NCI-H2029 treated with DMSO at 0.1 percent for 48 hours (cell line): ENCODE data around the gene RNASE8.

Source experiments
- DNase-seq: peaks from one replicate; lab custom pipeline; 2025; lab: John Stamatoyannopoulos, UW

RNASE8 gene

DNA sequence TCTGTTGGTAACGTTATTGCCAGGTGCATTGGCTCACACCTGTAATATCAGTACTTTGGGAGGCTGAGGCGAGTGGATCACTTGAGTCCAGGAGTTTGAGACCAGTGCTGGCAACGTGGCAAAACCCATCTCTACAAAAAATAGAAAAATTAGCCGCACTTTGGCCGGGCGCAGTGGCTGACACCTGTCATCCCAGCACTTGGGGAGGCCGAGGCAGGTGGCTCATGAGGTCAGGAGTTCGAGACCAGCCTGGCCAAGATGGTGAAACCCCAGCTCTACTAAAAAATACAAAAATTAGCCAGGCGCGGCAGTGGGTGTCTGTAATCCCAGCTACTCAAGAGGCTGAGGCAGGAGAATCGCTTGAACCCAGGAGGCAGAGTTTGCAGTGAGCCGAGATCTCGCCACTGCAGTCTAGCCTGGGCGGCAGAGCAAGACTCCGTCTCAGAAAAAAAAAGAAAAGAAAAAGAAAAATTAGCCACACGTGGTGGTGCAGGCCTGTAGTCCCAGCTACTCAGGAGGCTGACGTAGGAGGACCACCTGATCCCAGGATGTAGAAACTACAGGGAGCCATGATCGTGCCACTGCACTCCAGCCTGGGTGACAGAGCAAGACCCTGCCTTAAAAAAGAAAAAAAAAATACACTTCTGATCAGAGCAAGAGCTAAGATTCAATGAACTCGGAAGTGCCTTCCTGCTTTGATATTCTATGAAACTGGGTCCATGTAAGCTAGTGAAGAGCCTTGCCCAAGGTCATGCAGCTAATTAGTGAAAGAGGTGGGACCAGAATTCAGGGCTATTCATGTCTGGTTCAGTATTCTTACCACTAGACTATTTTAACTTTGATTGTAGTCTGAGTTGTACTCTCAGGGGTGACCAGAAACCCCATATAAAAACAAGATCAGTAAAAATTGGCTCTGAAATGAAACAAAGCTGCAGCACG is 4.2 kb upstream of the RNASE8 start:
- no peak for DNase-seq

GRCh38 chr14:21054123-21054767 is 3.4 kb upstream of the RNASE8 start:
- DNase-seq, result no peak

GRCh38 chr14:21054768-21055145 is 2.9 kb upstream of the RNASE8 start:
- DNase-seq, result no peak

DNA sequence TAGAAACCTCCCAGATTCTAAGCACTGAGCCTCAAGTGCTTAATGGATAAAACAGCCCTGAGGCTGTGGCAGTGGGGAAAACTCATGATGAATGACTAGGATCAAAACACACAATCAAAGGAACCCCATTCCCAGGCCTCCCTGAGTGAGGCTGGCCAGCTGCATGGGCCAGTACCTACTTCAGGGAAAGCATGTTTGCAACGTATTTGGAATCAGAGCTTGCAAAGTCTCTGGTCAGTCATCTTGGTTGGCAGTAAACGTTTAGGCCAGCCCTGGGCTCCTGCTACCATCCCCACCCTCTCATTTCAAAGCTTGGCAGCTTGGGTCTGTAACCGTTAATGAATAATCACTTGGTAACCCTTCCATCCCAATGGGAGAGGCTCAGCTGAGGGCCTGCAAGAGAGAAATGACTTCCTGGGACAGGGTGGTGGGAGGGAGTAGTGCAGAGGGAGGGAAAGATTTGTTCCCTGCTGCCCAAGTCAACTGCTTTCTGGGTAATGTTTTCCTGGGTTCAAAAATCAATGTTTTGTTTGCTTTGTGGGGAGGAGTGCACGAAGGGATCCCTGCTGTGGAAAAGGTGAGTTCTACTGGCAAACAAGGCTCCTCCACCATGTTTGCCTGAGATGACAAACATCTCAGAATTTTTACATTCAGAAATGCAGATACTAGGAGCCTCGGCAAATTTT is 2.0 kb upstream of the RNASE8 start:
- no peak for DNase-seq

DNA sequence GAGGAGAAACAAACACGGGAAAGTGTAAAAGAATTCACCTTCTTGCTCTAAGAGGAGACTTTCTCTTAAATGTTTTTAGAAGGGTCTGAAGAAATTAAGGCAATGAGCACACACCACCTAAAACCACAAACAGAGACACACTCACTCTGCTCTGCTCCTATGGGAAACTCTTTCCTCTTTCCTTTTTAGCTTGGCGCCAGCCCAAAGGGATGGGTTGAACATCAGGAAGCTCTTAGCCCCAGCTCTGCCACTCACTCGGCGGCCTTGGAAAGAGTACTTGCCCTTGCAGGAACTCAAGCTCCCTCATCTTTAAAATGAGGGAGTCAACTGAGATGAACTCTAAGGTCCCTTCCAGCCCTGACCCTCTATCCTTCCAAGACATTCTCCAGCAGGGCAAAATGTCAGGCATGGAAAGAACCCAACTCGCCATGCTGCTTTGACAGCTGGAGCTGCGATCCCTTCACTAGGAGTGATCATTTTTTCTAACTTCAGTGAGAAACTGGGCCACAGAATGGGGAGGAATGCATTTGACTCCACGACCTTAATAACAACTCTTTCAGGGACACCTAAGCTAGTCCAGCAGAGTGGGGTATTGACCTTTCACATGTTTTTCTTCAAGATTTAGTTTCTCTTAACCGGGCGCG is 980 bp upstream of the RNASE8 start:
- no peak for DNase-seq

- no peak for DNase-seq
Observed at GRCh38 chr14:21058903-21059302, 1.3 kb downstream of the RNASE8 start.

GRCh38 chr14:21059842-21060613 is 2.4 kb downstream of the RNASE8 start:
- DNase-seq, result no peak

DNA sequence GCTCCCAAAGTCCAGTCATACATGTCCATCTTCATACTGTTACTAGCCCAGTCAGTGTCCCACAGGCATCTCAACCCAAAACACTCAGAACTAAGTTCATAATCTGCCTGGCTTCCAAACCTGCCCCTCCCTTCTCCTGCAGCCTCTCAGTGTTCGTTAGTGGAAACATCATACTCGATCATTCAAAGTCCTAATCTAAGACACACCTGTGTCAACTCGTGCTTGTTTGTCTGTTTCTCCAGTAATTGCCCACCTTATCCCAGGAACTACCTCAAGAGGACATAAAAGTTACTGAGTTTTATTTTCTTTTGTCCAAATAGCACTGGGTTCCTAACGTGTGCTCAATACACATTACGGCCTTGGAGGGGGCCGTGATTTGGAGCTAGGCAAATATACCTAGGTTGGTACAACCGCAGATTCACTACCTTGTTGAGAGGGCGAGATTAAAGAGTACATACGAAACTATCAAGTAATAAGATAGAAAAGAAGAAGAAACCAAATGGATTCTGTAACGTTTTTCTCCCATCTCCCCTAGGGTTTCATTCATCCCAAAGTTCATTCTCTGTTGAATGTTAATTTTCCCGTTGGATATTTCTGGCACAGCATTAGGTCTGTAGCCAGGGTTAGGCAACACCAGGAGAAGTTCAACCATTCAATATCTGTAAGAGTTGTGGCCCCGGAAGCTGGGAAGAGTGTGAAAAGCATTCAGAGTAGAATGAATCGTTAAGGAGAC is 3.2 kb downstream of the RNASE8 start:
- no peak for DNase-seq

GRCh38 chr14:21061347-21061668 is 3.7 kb downstream of the RNASE8 start:
- DNase-seq, result no peak

GRCh38 chr14:21063479-21063878 is 5.9 kb downstream of the RNASE8 start:
- DNase-seq, result no peak

DNA sequence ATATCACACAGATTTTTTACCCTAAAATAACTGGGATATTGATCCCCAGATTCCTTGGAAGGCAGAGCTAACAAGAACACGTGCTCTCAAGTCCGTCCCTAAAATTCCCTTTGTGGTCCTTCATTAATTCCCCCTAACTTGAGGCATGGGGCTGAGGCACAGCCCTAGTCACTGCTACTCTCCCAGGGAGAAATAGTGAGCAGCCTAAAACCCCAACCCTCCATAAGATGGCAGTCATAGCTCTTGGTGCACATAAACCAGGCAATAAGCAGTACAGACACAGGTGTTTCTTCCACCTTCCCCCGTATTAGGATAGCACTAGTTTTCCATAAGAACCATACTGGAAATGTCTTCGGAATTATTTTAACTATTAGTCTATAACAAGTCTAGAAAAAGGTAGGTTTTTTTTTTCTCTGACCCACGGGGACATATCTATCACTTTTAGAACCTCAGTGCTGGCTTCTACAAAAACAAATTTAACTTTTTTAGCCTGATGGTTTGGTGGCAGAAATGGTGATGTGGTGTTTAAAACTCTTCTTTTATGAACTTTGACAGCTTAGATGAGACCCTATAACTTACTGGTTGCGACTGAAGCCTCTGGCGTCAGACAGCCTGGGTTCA is 9.4 kb downstream of the RNASE8 start:
- no peak for DNase-seq

DNA sequence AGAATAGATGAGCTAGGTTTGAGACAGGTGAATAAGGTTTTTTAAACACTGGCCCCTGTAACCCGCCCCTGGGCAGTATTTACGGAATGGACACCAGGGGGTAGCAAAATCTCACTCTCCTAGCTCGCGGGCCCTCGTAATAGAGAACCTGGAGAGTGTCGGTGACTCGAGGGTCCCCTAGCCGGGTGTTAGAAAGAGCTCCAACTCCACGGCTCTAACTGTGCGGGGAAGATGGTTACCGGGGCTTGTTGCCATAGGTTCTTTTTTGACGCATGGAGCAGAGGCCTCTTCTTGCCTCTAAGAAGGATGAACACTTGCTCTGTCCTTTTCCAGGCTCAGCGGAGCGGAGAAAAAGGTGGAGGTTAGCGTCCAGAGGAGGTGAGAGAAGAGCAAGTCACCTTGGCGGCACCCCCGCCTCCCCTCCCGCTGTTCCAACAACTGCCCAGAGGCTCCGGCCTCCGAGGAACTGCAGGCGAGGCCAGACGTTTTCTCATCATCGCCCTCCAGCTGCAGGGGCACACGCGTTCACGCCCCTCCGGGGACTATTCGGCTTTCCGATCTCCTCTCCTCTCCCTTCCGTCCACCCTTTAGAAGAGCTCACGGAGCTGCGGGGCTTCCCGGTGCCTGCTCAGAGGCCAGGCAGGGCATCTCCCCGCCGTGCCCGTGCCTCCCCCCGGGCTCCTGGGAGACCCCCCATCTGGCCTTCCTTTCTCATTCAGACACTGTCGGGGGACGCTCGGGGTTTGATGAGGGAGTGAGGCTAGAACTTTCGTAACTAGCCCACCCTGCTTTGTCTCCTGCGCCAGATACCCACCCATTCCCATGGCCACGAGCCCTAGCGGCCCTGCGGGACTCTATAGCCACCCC is 11.1 kb downstream of the RNASE8 start:
- peak; percentile 49 for DNase-seq

DNA sequence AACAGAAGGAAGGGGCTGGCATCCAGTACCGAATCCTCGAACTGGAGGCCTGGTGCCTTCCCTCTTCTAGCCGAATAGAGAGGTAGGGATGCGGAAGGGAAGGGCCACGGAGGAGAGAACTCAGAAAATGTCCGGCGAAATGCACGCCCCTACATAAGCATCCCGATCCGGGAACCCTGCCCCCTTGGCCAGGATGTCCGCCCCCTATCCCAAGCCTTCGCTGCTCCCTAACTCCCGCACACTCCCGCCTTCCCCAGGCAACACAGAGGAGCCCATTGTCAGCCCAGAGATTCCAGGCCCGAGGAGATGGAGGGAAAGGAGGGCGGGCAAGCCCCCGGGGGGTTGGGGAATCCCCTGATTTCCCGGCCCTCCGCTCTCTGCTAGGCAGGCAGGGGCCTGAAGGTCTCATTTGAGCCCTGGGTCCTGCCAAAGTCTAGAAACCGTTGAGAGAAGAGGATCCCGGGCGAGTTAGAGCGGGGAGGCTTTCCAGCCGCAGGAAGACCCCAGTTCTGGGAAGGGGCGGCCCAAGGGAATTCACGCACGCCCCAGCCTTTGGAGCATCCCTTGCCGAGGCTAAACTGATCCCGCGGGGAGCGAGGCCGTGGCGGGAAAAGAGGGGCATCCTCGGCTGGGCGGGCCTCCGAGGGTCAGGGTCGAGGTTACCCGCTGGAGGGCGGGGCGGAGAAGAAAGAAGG is 11.9 kb downstream of the RNASE8 start:
- DNase-seq, result no peak

- no peak for DNase-seq
Observed at GRCh38 chr14:21070083-21070609, 12.5 kb downstream of the RNASE8 start, which contains the start of gene ARHGEF40. Gene ARHGEF40 (plus strand): TSS chr14:21070304. CDS start chr14:21070397, 93 bp downstream.

DNA sequence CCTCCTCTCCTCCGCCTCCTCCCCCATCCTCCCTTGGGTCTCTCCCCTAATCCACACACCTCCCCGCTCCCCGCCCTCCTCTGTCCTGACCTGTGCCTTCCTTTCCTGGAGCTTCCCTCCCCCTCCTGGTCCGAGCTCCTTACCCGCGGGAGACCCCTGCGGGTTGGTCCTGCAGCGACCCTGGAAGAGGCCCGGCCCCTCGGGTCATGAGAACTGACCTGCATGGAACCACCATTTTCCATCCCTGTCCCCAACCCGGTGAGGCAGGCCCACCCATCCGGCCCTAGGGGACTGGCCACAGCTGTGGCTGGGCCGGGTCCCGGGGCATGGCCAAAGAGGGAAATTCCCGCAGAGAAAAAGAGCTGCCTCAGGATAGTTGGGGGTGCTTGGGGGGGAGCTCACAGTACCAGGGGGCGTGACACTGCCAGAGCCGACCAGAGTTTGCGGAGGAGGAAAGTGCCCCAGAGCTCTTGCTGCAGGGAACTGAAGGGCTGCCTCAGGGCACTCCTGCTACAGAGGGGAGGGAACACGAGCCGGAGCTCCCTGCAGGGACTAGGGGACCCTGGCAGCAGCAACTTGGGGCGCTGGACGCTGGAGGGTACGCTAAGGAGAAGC is 13.1 kb downstream of the RNASE8 start:
- peak; percentile 22 for DNase-seq

DNA sequence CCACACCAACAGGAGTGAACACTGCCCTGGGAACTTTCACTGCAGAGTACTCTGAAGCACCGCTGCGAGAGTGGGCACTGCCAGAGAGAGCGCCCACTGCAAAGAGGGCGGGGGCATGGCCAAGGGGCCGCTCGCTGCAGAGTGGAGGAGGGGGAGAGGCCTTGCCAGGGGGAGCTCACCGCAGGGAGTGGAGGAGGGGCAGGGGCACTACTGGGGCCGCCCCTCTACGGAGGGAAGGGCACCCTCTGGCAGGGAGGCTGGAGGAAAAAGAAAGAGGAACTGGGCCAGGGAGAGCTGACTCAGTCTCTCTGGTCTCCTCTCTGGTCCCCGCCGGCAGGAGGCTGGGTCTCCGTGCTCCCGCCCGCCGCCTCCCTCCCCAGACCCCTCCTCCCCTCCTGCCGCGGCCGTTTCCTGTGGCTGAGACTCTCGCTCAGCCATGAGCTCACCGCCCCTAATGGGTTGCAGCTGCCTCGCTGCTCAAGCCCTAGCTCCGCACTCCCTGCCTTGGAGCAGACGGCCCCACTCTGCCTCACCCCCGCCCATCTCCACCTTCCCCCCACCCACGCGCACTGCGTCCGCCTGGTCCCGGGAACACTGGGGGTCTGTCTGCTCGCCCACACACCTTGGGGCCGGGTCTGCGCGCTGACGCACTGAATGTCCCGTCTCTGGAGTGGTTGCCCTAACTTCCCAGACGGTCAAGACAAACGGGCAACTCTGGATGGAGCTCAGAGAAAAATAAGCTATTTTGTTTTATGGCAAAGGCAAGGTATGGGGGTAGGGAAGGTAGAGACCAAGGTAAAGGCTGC is 13.8 kb downstream of the RNASE8 start:
- DNase-seq, result peak; percentile 17

- DNase-seq, result no peak
Observed at GRCh38 chr14:21072031-21072473, 14.4 kb downstream of the RNASE8 start.
